SU-DHL-6 (cell line): ENCODE results near the gene CLNK.

Experiments used
- H2AFZ ChIP-seq: fragments of 200-600 bp; sonication (generic); 2 replicates; pipeline ENCODE4 v1.6.1; 2014; ENCODE audit warnings: low read depth, mild to moderate bottlenecking, moderate library complexity, mixed read lengths, antibody characterized with exemption, low read length; ENCODE audit not compliant: severe bottlenecking
- H3F3A ChIP-seq: fragments of 200-600 bp; shearing (Covaris generic); 2 replicates; pipeline ENCODE4 v1.6.0; 2016; ENCODE audit warnings: antibody characterized with exemption, mild to moderate bottlenecking; ENCODE audit not compliant: insufficient read depth
- H3K27ac ChIP-seq: fragments of 200-600 bp; sonication (generic); 2 replicates; pipeline ENCODE4 v1.5.1; 2016; ENCODE audit warnings: low read depth, mild to moderate bottlenecking, low read length, moderate library complexity, mixed read lengths
- H3K27me3 ChIP-seq: fragments of 200-600 bp; sonication (generic), shearing (Covaris generic); 2 replicates; pipeline ENCODE4 v1.6.0; 2014; ENCODE audit warnings: mild to moderate bottlenecking, low read length
- H3K36me3 ChIP-seq: fragments of 200-600 bp; sonication (generic); 2 replicates; pipeline ENCODE4 v1.6.1; 2014; ENCODE audit warnings: mild to moderate bottlenecking, low read length, mixed read lengths
- H3K4me2 ChIP-seq: fragments of 300-600, 200-600 bp; shearing (Covaris generic), sonication (generic); 2 replicates; pipeline ENCODE4 v1.6.0; 2014; ENCODE audit warnings: low read length, low read depth, mild to moderate bottlenecking; ENCODE audit not compliant: poor library complexity, severe bottlenecking
- H3K4me3 ChIP-seq: fragments of 200-600 bp; sonication (generic); 2 replicates; pipeline ENCODE4 v1.5.1; 2014; ENCODE audit warnings: antibody characterized with exemption, low read length, mild to moderate bottlenecking, mixed read lengths; ENCODE audit not compliant: insufficient read depth, poor library complexity, severe bottlenecking
- H3K79me2 ChIP-seq: fragments of 200-600 bp; sonication (generic); 2 replicates; pipeline ENCODE4 v1.6.1; 2014; ENCODE audit warnings: mild to moderate bottlenecking, low read length, moderate library complexity; ENCODE audit not compliant: insufficient read depth
- H3K9ac ChIP-seq: fragments of 200-600 bp; sonication (generic); 2 replicates; pipeline ENCODE4 v1.7.0; 2014; ENCODE audit warnings: mild to moderate bottlenecking, low read length
- H3K9me2 ChIP-seq: fragments of 200-600 bp; sonication (generic); replicated peaks from 2 replicates; pipeline ENCODE4 v1.6.1; 2014; ENCODE audit warnings: low read length; ENCODE audit not compliant: insufficient read depth
- H3K9me3 ChIP-seq: fragments of 200-600 bp; sonication (generic); 2 replicates; pipeline ENCODE4 v1.6.1; 2014; ENCODE audit warnings: low read length, mixed read lengths; ENCODE audit not compliant: insufficient read depth
- H4K20me1 ChIP-seq: fragments of 200-600 bp; sonication (generic); 2 replicates; pipeline ENCODE4 v1.6.1; 2014; ENCODE audit warnings: low read depth, mild to moderate bottlenecking, antibody characterized with exemption, low read length, moderate library complexity, mixed read lengths
- CTCF ChIP-seq: fragments of 200-600 bp; sonication (generic); IDR thresholded peaks from one replicate; pipeline ENCODE4 v1.5.1; 2017; ENCODE audit warnings: antibody characterized with exemption, mild to moderate bottlenecking, low read length, moderate library complexity; ENCODE audit not compliant: insufficient read depth, poor library complexity, severe bottlenecking
- EZH2phosphoT487 ChIP-seq: fragments of 200-600 bp; sonication (generic), shearing (Covaris generic); conservative IDR thresholded peaks from 2 replicates; pipeline ENCODE4 v1.6.1; 2018; ENCODE audit warnings: mild to moderate bottlenecking, antibody characterized with exemption, low read length, moderate library complexity, mixed read lengths

Gene CLNK

DNA sequence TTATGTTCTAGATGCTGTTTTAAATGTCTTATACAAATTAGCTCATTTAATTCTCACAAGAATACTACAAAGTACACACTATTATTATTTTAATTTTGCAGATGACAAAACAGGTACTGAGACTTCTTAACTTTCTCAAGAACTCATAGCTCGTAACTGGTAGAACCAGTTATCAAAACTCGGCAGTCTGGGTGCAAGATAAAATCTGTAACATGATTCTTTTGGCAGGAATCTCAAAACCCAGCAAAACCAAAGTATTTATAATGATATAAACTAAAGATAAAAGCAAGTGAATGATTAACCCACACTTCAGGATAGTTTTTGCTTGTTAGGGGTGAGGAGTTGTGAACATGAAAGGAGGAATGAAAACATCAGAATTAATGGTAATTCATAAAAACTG, 27.6 kb downstream of the CLNK start:
- no peaks in the 10 kb centered on the region for H3K79me2 ChIP-seq
- H3F3A ChIP-seq: no peaks in the 10 kb centered on the region
- H3K9me2 ChIP-seq: no peaks in the 10 kb centered on the region
- H3K4me2 ChIP-seq: no peak overlapping the region
- H3K27ac ChIP-seq: no peak overlapping the region
- no peak overlapping the region for H3K9ac ChIP-seq
- H3K36me3 ChIP-seq: no peaks in the 10 kb centered on the region
- no peak for TF ChIP-seq EZH2phosphoT487
- no peak for TF ChIP-seq CTCF
- H3K4me3 ChIP-seq: no peak overlapping the region
- no peaks in the 10 kb centered on the region for H4K20me1 ChIP-seq
- no peaks in the 10 kb centered on the region for H3K9me3 ChIP-seq
- no peaks in the 10 kb centered on the region for H3K27me3 ChIP-seq
- no peak overlapping the region for H2AFZ ChIP-seq

GRCh38 chr4:10656420-10656819, 28.1 kb downstream of the CLNK start:
- Histone ChIP-seq H3K9ac (no peak overlapping the region), H4K20me1 (no peaks in the 10 kb centered on the region), H3K9me2 (no peaks in the 10 kb centered on the region), H3K27me3 (no peaks in the 10 kb centered on the region), H3K79me2 (no peaks in the 10 kb centered on the region), H3K9me3 (no peaks in the 10 kb centered on the region), H3F3A (no peaks in the 10 kb centered on the region), H3K4me2 (no peak overlapping the region), H3K4me3 (no peak overlapping the region), H2AFZ (no peak overlapping the region), H3K36me3 (no peaks in the 10 kb centered on the region), H3K27ac (no peak overlapping the region)
- no peak for TF ChIP-seq CTCF
- TF ChIP-seq EZH2phosphoT487: no peak

DNA sequence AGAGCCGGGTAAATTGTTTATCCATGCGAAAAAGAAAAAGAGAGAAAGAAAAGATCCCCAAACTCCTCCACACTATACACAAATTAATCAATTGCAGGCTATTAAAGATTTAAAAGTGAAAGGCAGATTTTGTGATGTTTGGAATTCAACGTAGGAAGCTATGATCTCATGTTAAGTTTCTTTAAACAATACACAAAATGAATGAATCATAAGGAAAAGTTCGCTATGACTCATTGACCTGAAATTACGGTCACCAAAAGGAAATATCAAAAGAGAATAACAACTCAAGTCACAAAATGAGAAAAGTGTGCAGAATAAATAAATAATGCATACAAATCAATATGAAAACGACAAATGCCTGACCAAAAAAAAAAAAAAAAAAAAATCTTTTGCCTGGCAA, 28.6 kb downstream of the CLNK start:
- Histone ChIP-seq H3K9me2 (no peaks in the 10 kb centered on the region), H4K20me1 (no peaks in the 10 kb centered on the region), H3K9me3 (no peaks in the 10 kb centered on the region), H3K4me3 (no peak overlapping the region), H3K79me2 (no peaks in the 10 kb centered on the region), H3K36me3 (no peaks in the 10 kb centered on the region), H3K9ac (no peak overlapping the region), H3K27me3 (no peaks in the 10 kb centered on the region), H3F3A (no peaks in the 10 kb centered on the region), H3K4me2 (no peak overlapping the region), H2AFZ (no peak overlapping the region), H3K27ac (no peak overlapping the region)
- TF ChIP-seq CTCF (no peak), EZH2phosphoT487 (no peak)

DNA sequence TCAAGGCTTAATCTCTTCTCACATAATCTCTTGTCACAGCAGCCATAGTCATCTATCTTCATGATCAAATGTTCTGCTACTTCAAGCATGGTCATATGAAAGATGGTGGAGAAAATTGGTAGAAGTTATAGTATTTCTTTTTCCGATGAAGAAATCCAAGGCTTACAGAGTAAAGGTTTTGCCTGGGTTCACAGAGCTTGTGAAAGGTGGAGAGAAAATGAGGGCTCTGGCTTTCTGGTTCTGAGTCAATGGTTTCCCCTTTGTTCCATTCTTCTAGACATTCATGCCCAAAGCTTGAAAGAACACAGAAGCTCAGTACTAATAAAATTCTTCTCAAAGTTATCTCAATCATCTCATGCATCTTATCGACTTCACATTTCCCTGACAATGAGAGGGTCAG, 36.1 kb downstream of the CLNK start:
- no peaks in the 10 kb centered on the region for H3K9me3 ChIP-seq
- H3K9me2 ChIP-seq: no peaks in the 10 kb centered on the region
- H3F3A ChIP-seq: no peaks in the 10 kb centered on the region
- no peaks in the 10 kb centered on the region for H3K27me3 ChIP-seq
- H3K27ac ChIP-seq: no peak overlapping the region
- H4K20me1 ChIP-seq: no peaks in the 10 kb centered on the region
- TF ChIP-seq EZH2phosphoT487 (no peak), CTCF (no peak)
- H3K9ac ChIP-seq: no peak overlapping the region
- H3K4me3 ChIP-seq: no peak overlapping the region
- no peak overlapping the region for H3K4me2 ChIP-seq
- no peak overlapping the region for H2AFZ ChIP-seq
- H3K79me2 ChIP-seq: no peaks in the 10 kb centered on the region
- no peaks in the 10 kb centered on the region for H3K36me3 ChIP-seq
